T-cell (primary cell): ENCODE measurements around the gene PPIA. TPM values are rescaled to one million over a fixed set of nuclear protein-coding genes. Genes with fewer than 3 reads are reported as not detected.

Source experiments
- ATAC-seq, 4 experiments: fragments of 200-7000 bp in 3 of 4; fragments of 150-1000 bp in 1 of 4; cut with Tn5 transposase; replicated peaks in 1 of 4; 1 replicate in 3 of 4; 2 replicates in 1 of 4; pipeline ENCODE4 v1.10.0; 2021; ENCODE audit warnings: moderate library complexity in 3 of 4, mild to moderate bottlenecking in 2 of 4, moderate number of reproducible peaks in 1 of 4
- CTCF ChIA-PET, 2 donors: fragments of 300-600 bp; sonication (Branson Sonifier 250); formaldehyde crosslinking; loops; one replicate each; lab custom pipeline; 2022; ENCODE audit warnings: antibody characterized with exemption in 2 of 2; lab: Charles Lee
- POLR2A ChIA-PET, 2 donors: fragments of 300-600 bp; sonication (Branson Sonifier 250); formaldehyde crosslinking; loops; one replicate each; lab custom pipeline; 2022; ENCODE audit warnings: antibody characterized with exemption in 2 of 2; lab: Charles Lee
- DNase-seq, 35 experiments: peaks; one replicate each; pipeline versions ENCODE4 v3.0.0 to v3.0.0-alpha.2; 2013 to 2023
- H3K27ac ChIP-seq: one replicate; pipeline ENCODE4 v1.5.1; 2013; ENCODE audit warnings: low read length
- H3K27me3 ChIP-seq, 2 experiments: replicated peaks in 1 of 2; 1 replicate in 1 of 2; 2 replicates in 1 of 2; pipeline versions ENCODE4 v1.6.1 to v1.7.0; 2013; ENCODE audit warnings: low read length in 1 of 2, mixed read lengths in 1 of 2; ENCODE audit not compliant: control insufficient read depth in 2 of 2, insufficient read depth in 2 of 2; ENCODE audit errors: extremely low read depth in 1 of 2
- H3K36me3 ChIP-seq, 2 donors: 1 replicate in 1 of 2; 2 replicates in 1 of 2; pipeline versions ENCODE4 v1.6.1 to v1.7.0; 2013; ENCODE audit warnings: low read length in 1 of 2; ENCODE audit not compliant: control insufficient read depth in 2 of 2, insufficient read depth in 1 of 2; ENCODE audit errors: extremely low read depth in 1 of 2
- H3K4me1 ChIP-seq, 2 experiments: 1 replicate in 1 of 2; 2 replicates in 1 of 2; pipeline versions ENCODE4 v1.6.1 to v1.7.0; 2013; ENCODE audit warnings: low read length in 2 of 2, mixed read lengths in 1 of 2; ENCODE audit not compliant: insufficient read depth in 2 of 2, control insufficient read depth in 1 of 2; ENCODE audit errors: extremely low read depth in 1 of 2
- H3K4me3 ChIP-seq, 2 donors: 1 replicate in 1 of 2; 2 replicates in 1 of 2; pipeline versions ENCODE4 v1.5.1 to v1.7.0; 2013; ENCODE audit warnings: mild to moderate bottlenecking in 2 of 2, low read length in 1 of 2, moderate library complexity in 1 of 2; ENCODE audit not compliant: control insufficient read depth in 1 of 2; ENCODE audit errors: extremely low read depth in 1 of 2
- H3K9me3 ChIP-seq: 2 replicates; pipeline ENCODE4 v1.7.0; 2013
- H3K27ac Mint-ChIP-seq, 2 donors: one replicate each; pipeline ENCODE4 v1.8.0; 2020 to 2021; ENCODE audit warnings: mild to moderate bottlenecking in 2 of 2, mixed read lengths in 2 of 2
- H3K27me3 Mint-ChIP-seq, 2 donors: one replicate each; pipeline ENCODE4 v1.8.0; 2021 to 2022; ENCODE audit warnings: mixed read lengths in 2 of 2
- H3K36me3 Mint-ChIP-seq: one replicate; pipeline ENCODE4 v1.8.0; 2021; ENCODE audit warnings: mixed read lengths
- H3K4me1 Mint-ChIP-seq, 3 donors: one replicate each; pipeline ENCODE4 v1.8.0; 2020 to 2022; ENCODE audit warnings: mixed read lengths in 3 of 3, mild to moderate bottlenecking in 1 of 3
- H3K4me3 Mint-ChIP-seq, 3 donors: one replicate each; pipeline ENCODE4 v1.8.0; 2020 to 2022; ENCODE audit warnings: mild to moderate bottlenecking in 3 of 3, mixed read lengths in 3 of 3, moderate library complexity in 3 of 3
- H3K9me3 Mint-ChIP-seq, 3 donors: one replicate each; pipeline ENCODE4 v1.8.0; 2020 to 2022; ENCODE audit warnings: mixed read lengths in 3 of 3
- WGBS: methylation state at CpG from one replicate; pipeline ENCODE4 v1.1.5; 2013; ENCODE audit warnings: missing lambda C conversion rate; ENCODE audit not compliant: insufficient coverage; 5-methylcytosine and 5-hydroxymethylcytosine counted together
- total RNA-seq, 35 experiments: library from RNA in 6 of 35; stranded (reverse) in 6 of 35; fragments of 120-200 nt in 1 of 35; gene quantifications; one replicate each; pipeline versions ENCODE4 v1.2.1 to v1.2.4 and lab custom pipeline; 2013 to 2026

The PPIA gene
- total RNA-seq, 5 donors from 2014 or later (not counting 1 experiment from before 2014, with no cell fraction given): 673 to 863 (median 774) TPM

DNA sequence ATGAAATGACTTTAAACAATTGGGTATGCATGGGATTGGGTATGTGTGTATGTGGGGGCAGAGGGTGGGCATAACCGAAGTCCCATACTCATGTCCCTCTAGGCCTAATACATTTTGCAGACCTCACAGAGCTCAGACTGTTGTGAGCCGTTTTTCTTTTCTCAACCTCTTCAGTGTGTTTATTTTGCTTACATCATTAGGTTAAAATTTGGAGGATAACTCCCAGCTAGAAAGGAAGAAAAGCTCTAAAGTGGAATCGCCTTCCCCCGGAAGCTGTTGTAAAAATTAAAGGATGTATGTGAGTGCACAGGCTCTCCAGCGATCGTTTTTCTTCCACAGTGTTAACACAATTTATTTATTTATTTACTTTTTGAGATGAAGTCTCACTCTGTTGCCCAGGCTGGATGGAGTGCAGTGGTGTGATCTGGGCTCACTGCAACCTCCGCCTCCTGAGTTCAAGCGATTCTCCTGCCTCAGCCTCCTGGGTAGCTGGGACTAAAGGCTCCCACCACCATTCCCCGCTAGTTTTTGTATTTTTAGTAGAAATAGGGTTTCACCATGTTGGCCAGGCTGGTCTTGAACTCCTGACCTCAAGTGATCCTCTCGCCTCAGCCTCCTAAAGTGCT lies 52.9 kb downstream of the PPIA start:
- peaks cover 12% of the 10 kb centered on the region in 2 experiments for H3K4me1 ChIP-seq
- ChIA-PET CTCF (interaction anchor here (0.5 to 1.3 kb wide), 4 partner anchors 14 to 279 kb away, joined by 3 read pairs; no protein-coding TSS in a partner anchor), POLR2A (interaction anchor here (0.5 to 1.3 kb wide), 10 partner anchors 23 to 243 kb away, joined by 3 to 8 read pairs (median 3); partner anchors contain the start of genes CCM2 (in 1 of the 2) and PURB (in 1 of the 2))
- no peaks in the 10 kb centered on the region for H3K27me3 ChIP-seq
- WGBS: 100% methylated on average over 1 of the region's 10 CpGs
- no peak overlapping the region for H3K4me3 ChIP-seq
- H3K27ac ChIP-seq: no peak overlapping the region
- no peaks in the 10 kb centered on the region for H3K36me3 ChIP-seq
- DNase-seq (no peak), ATAC-seq (no peak)
- H3K4me3 Mint-ChIP-seq: peak overlapping the region; percentile 89 to 96 (median 93)
- peaks cover 21 to 28% (median 27%) of the 10 kb centered on the region in 3 donors for H3K4me1 Mint-ChIP-seq
- peak overlapping the region in 1 of 2 donors; percentile 59 for H3K27ac Mint-ChIP-seq
- H3K27me3 Mint-ChIP-seq: no peaks in the 10 kb centered on the region
- no peaks in the 10 kb centered on the region for H3K9me3 Mint-ChIP-seq
- H3K9me3 ChIP-seq: no peaks in the 10 kb centered on the region
- H3K36me3 Mint-ChIP-seq: no peaks in the 10 kb centered on the region

- no peaks in the 10 kb centered on the region for H3K9me3 ChIP-seq
- WGBS: 79% methylated on average over 4 of the region's 5 CpGs
- peak overlapping the region in 2 of 3 donors; percentile 93 to 96 for H3K4me3 Mint-ChIP-seq
- DNase-seq: no peak
- POLR2A ChIA-PET: interaction anchor here (0.5 to 1.3 kb wide), 8 partner anchors 33 to 244 kb away, joined by 3 to 8 read pairs (median 3); partner anchors contain the start of genes OGDH (in 1 of the 2) and PURB (in 1 of the 2)
- CTCF ChIA-PET: interaction anchor here (0.5 to 1.3 kb wide), 5 partner anchors 14 to 279 kb away, joined by 3 to 11 read pairs (median 3); no protein-coding TSS in a partner anchor
- no peaks in the 10 kb centered on the region for H3K36me3 ChIP-seq
- peaks cover 15 to 21% (median 21%) of the 10 kb centered on the region in 3 donors for H3K4me1 Mint-ChIP-seq
- peaks cover 11% of the 10 kb centered on the region in 2 experiments for H3K4me1 ChIP-seq
- H3K9me3 Mint-ChIP-seq: no peaks in the 10 kb centered on the region
- no peak for ATAC-seq
- no peak overlapping the region for H3K27ac ChIP-seq
- H3K27me3 Mint-ChIP-seq: no peaks in the 10 kb centered on the region
- no peak overlapping the region for H3K4me3 ChIP-seq
- peak overlapping the region in 1 of 2 donors; percentile 55 for H3K27ac Mint-ChIP-seq
- H3K27me3 ChIP-seq: no peaks in the 10 kb centered on the region
- H3K36me3 Mint-ChIP-seq: no peaks in the 10 kb centered on the region
Observed at GRCh38 chr7:44849885-44850544, 53.5 kb downstream of the PPIA start.

DNA sequence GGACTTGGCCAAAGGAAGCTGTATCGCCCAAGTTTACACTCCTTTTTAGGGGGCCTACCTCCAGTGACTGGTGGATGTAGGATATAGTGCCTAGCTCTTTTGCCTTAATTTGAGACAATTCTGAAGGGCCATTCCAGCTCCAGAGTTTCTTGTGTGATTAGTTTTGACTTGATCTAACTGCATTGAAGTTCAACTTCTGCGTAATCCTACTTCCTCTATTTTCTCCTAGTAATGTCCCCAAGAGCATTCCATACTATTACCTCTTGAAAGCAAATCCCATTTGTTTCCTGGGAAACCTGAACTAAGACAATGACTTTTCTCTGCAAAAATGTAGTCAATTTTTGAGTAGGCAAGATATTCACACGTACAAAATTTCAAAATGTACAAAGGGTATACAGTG lies 56.1 kb downstream of the PPIA start:
- H3K4me3 Mint-ChIP-seq: no peak overlapping the region
- Histone ChIP-seq H3K4me1 (peaks cover 0 to 19% of the 10 kb centered on the region in 2 experiments), H3K27me3 (no peaks in the 10 kb centered on the region), H3K9me3 (no peaks in the 10 kb centered on the region), H3K36me3 (no peaks in the 10 kb centered on the region), H3K27ac (no peak overlapping the region), H3K4me3 (no peak overlapping the region)
- H3K36me3 Mint-ChIP-seq: no peaks in the 10 kb centered on the region
- no peaks in the 10 kb centered on the region for H3K9me3 Mint-ChIP-seq
- ATAC-seq (no peak), DNase-seq (no peak)
- H3K27ac Mint-ChIP-seq: no peak overlapping the region
- 67% methylated on average over 1 of the region's 3 CpGs for WGBS
- no peaks in the 10 kb centered on the region for H3K27me3 Mint-ChIP-seq
- H3K4me1 Mint-ChIP-seq: peaks cover 4 to 10% (median 5%) of the 10 kb centered on the region in 3 donors
- ChIA-PET POLR2A (interaction anchor here in 1 of 2 donors (0.6 kb wide), 1 partner anchor 109 kb away, joined by 3 read pairs; no protein-coding TSS in a partner anchor), CTCF (interaction anchor here in 1 of 2 donors (0.6 kb wide), 1 partner anchor 17 kb away, joined by 3 read pairs; no protein-coding TSS in a partner anchor)

Other genes starting within 250 kb of the PPIA start
- 100 to 1,000 TPM in 4 of 5 donors, 10 to 100 TPM in 1; 97.5 to 118 (median 107) TPM for gene DDX56, start 222.8 kb upstream of the PPIA start, total RNA-seq
- 100 to 1,000 TPM in 1 of 5 donors, 10 to 100 TPM in 4; 84.5 to 106 (median 93.1) TPM for gene TMED4, start 214.4 kb upstream of the PPIA start, total RNA-seq
- gene OGDH, start 190.1 kb upstream of the PPIA start, total RNA-seq: 100 to 1,000 TPM in 3 of 5 donors, 10 to 100 TPM in 2; 58.9 to 113 (median 108) TPM
- 100 to 1,000 TPM; 112 to 172 (median 145) TPM for gene ZMIZ2, start 47.8 kb upstream of the PPIA start, total RNA-seq
- gene H2AZ2, start 51.4 kb downstream of the PPIA start, total RNA-seq: 100 to 1,000 TPM; 151 to 177 (median 158) TPM
- 10 to 100 TPM; 19.5 to 29.8 (median 20.1) TPM for gene PURB, start 88.8 kb downstream of the PPIA start, total RNA-seq
- 100 to 1,000 TPM; 183 to 272 (median 192) TPM for gene MYO1G, start 182.3 kb downstream of the PPIA start, total RNA-seq
- 100 to 1,000 TPM in 4 of 5 donors, 10 to 100 TPM in 1; 88.6 to 190 (median 167) TPM for gene CCM2, start 203.5 kb downstream of the PPIA start, total RNA-seq